ENCODE data around the gene AOX1. TPM values are rescaled to one million over a fixed set of nuclear protein-coding genes. Genes with fewer than 3 reads are reported as not detected.

The AOX1 gene
- total RNA-seq, 1 experiment from 2014 or later, result 0.71 TPM

GRCh38 chr2:200620606-200621390, 35.0 kb downstream of the AOX1 start (continued):
- no peak for TF ChIP-seq ATF3 (IDR thresholded peaks at IDR 0.05)
- TF ChIP-seq POLR2AphosphoS5 (IDR thresholded peaks at IDR 0.05; ENCODE audit: low read depth, low read length), result no peak
- no peak for TF ChIP-seq TCF7L2 (IDR thresholded peaks at IDR 0.05; ENCODE audit: borderline replicate concordance, extremely low read depth, insufficient read depth, insufficient read length)

- TF ChIP-seq POLR2A (IDR thresholded peaks at IDR 0.05; ENCODE audit: borderline replicate concordance, extremely low read depth, insufficient read depth, insufficient read length), result no peak
- no peak for TF ChIP-seq ZFX (IDR thresholded peaks at IDR 0.05)
- TF ChIP-seq CTCF (IDR thresholded peaks at IDR 0.05 in 2 of 3, conservative IDR thresholded peaks at IDR 0.05 in 1 of 3; ENCODE audit: borderline replicate concordance in 1 of 3, insufficient read depth in 1 of 3, low read depth in 2 of 3, low read length in 2 of 3), result no peak
- no peak for TF ChIP-seq RAD21 (IDR thresholded peaks at IDR 0.05; ENCODE audit: low read depth)
- no peak for TF ChIP-seq SRF (IDR thresholded peaks at IDR 0.05; ENCODE audit: low read depth)
- TF ChIP-seq ELF1 (IDR thresholded peaks at IDR 0.05; ENCODE audit: borderline replicate concordance, low read depth), result no peak
- no peak for TF ChIP-seq ZBTB33 (IDR thresholded peaks at IDR 0.05; ENCODE audit: extremely low read depth, insufficient replicate concordance, low read length)
- no peak for TF ChIP-seq EZH2 (IDR thresholded peaks at IDR 0.05)
- no peak for TF ChIP-seq TCF7L2 (IDR thresholded peaks at IDR 0.05; ENCODE audit: borderline replicate concordance, extremely low read depth, insufficient read depth, insufficient read length)
- TF ChIP-seq POLR2AphosphoS5 (IDR thresholded peaks at IDR 0.05; ENCODE audit: low read depth, low read length), result no peak
- no peak for TF ChIP-seq ATF3 (IDR thresholded peaks at IDR 0.05)
- no peak for TF ChIP-seq YY1 (IDR thresholded peaks at IDR 0.05; ENCODE audit: extremely low read depth, insufficient replicate concordance, low read depth, low read length)
- TF ChIP-seq JUND (IDR thresholded peaks at IDR 0.05), result no peak
- no peak for TF ChIP-seq FOSL1 (IDR thresholded peaks at IDR 0.05; ENCODE audit: low read depth)
- no peak for TF ChIP-seq ZNF274 (IDR thresholded peaks at IDR 0.05; ENCODE audit: low read depth, low read length)
- TF ChIP-seq SP1 (IDR thresholded peaks at IDR 0.05; ENCODE audit: low read depth), result no peak
- Histone ChIP-seq H3K9me3 (ENCODE audit: control insufficient read depth in 1 of 2, insufficient read depth in 1 of 2, low read depth in 1 of 2, low read length in 2 of 2) (no peaks in the 10 kb centered on the region), H3K4me3 (replicated peaks in 1 of 2; ENCODE audit: low read depth in 1 of 2, low read length in 2 of 2) (no peak overlapping the region), H3K4me2 (ENCODE audit: low read length) (no peak overlapping the region), H3K9ac (ENCODE audit: low read length) (no peak overlapping the region), H3K4me1 (ENCODE audit: control insufficient read depth in 1 of 2, insufficient read depth in 2 of 2, low read length in 2 of 2) (no peaks in the 10 kb centered on the region), H4K20me1 (ENCODE audit: insufficient read depth) (no peaks in the 10 kb centered on the region), H3K27me3 (ENCODE audit: insufficient read depth, low read length) (no peaks in the 10 kb centered on the region), H3K27ac (ENCODE audit: low read depth, low read length) (no peak overlapping the region), H3K9me2 (ENCODE audit: insufficient read depth) (no peaks in the 10 kb centered on the region), H3K36me3 (ENCODE audit: control insufficient read depth in 1 of 2, insufficient read depth in 2 of 2, low read length in 2 of 2) (no peaks in the 10 kb centered on the region), H3K79me2 (ENCODE audit: insufficient read depth, low read length) (no peaks in the 10 kb centered on the region), H2AFZ (ENCODE audit: low read depth, low read length, poor library complexity, severe bottlenecking) (no peak overlapping the region)
- ChIA-PET POLR2A (no interaction called here), CTCF (no interaction called here), RAD21 (ENCODE audit: low non-redundant PET in 1 of 2, low total read pairs in 2 of 2, uncharacterized antibody in 2 of 2, unreplicated experiment in 2 of 2) (no interaction called here)
- intact Hi-C loops (cut with micrococcal nuclease), result no loop called here
- BruUV-seq (replicated peaks), result no TSS peak
- DNase-seq (ENCODE audit: low read depth, low spot score) (no peak), ATAC-seq (no peak)
These were observed 36.3 kb downstream of the AOX1 start for GRCh38 chr2:200622106-200622505.
